H1 (cell line): Measurements from ENCODE around the gene NFAT5. TPM values are rescaled to one million over a fixed set of nuclear protein-coding genes. Genes with fewer than 3 reads are reported as not detected.

Experiments used
- CTCF ChIA-PET: fragments of 300-600 bp; sonication (Branson Sonifier 250); formaldehyde crosslinking; loops from one replicate; lab custom pipeline; 2021; ENCODE audit not compliant: partially characterized antibody; lab: Charles Lee
- POLR2A ChIA-PET: fragments of 300-600 bp; sonication (Branson Sonifier 250); formaldehyde crosslinking; loops from one replicate; lab custom pipeline; 2021; ENCODE audit warnings: inconsistent platforms; ENCODE audit not compliant: partially characterized antibody; lab: Charles Lee
- DNase-seq, 2 experiments: peaks; one replicate each; pipeline versions ENCODE4 v3.0.0 to v3.0.0-alpha.2; 2010 to 2022; ENCODE audit warnings: low spot score in 2 of 2, low read depth in 1 of 2, mixed read lengths in 1 of 2
- FAIRE-seq: peaks from 2 replicates; lab custom pipeline; 2011; peaks lifted over from hg19 to GRCh38; lab: Jason Lieb, UNC
- H2AFZ ChIP-seq: 2 replicates; pipeline ENCODE4 v1.8.1; 2012; ENCODE audit warnings: low read length, inconsistent platforms
- H2AK5ac ChIP-seq: 2 replicates; pipeline ENCODE4 v1.6.1; 2013; ENCODE audit warnings: low read depth, low read length
- H2BK120ac ChIP-seq: replicated peaks from 2 replicates; pipeline ENCODE3; 2013; ENCODE audit warnings: low read depth, low read length, inconsistent platforms
- H2BK12ac ChIP-seq: 2 replicates; pipeline ENCODE4 v1.6.1; 2013; ENCODE audit warnings: low read depth, low read length
- H2BK15ac ChIP-seq: 2 replicates; pipeline ENCODE4 v1.6.1; 2013; ENCODE audit warnings: low read length
- H2BK20ac ChIP-seq: 2 replicates; pipeline ENCODE4 v1.6.1; 2013; ENCODE audit warnings: low read length
- H2BK5ac ChIP-seq: 2 replicates; pipeline ENCODE4 v1.6.1; 2013; ENCODE audit warnings: low read depth, low read length
- H3K14ac ChIP-seq: 2 replicates; pipeline ENCODE4 v1.6.1; 2013; ENCODE audit warnings: inconsistent platforms; ENCODE audit not compliant: insufficient read length
- H3K18ac ChIP-seq: 2 replicates; pipeline ENCODE4 v1.6.1; 2013; ENCODE audit warnings: low read length; ENCODE audit errors: extremely low read depth
- H3K23ac ChIP-seq: 2 replicates; pipeline ENCODE4 v1.6.1; 2013; ENCODE audit warnings: inconsistent platforms; ENCODE audit not compliant: insufficient read length
- H3K23me2 ChIP-seq: 2 replicates; pipeline ENCODE4 v1.6.1; 2013; ENCODE audit warnings: low read depth, low read length
- H3K27ac ChIP-seq: 2 replicates; pipeline ENCODE4 v1.6.1; 2011; ENCODE audit warnings: low read depth, low read length, inconsistent platforms
- H3K27me3 ChIP-seq, 4 experiments: replicated peaks in 1 of 4; 1 replicate in 1 of 4; 2 replicates in 3 of 4; pipeline versions ENCODE4 v1.6.1 to v1.8.1; 2011 to 2013; ENCODE audit warnings: low read length in 3 of 4, mild to moderate bottlenecking in 3 of 4, inconsistent platforms in 2 of 4, mixed read lengths in 2 of 4, moderate library complexity in 1 of 4; ENCODE audit not compliant: control insufficient read depth in 3 of 4, insufficient read depth in 3 of 4; ENCODE audit errors: extremely low read depth in 1 of 4
- H3K36me3 ChIP-seq, 4 experiments: 2 replicates each; pipeline versions ENCODE4 v1.6.1 to v1.8.1; 2011 to 2013; ENCODE audit warnings: mild to moderate bottlenecking in 4 of 4, low read length in 3 of 4, moderate library complexity in 2 of 4, control low read depth in 1 of 4, inconsistent platforms in 1 of 4; ENCODE audit not compliant: insufficient read depth in 4 of 4, control insufficient read depth in 2 of 4
- H3K4ac ChIP-seq: replicated peaks from 2 replicates; pipeline ENCODE3; 2013; ENCODE audit warnings: low read length, low read depth, mixed read lengths, inconsistent platforms; ENCODE audit not compliant: insufficient read length
- H3K4me1 ChIP-seq, 4 experiments: replicated peaks in 1 of 4; 1 replicate in 1 of 4; 2 replicates in 3 of 4; pipeline versions ENCODE4 v1.6.1 to v1.8.1; 2011 to 2013; ENCODE audit warnings: low read length in 3 of 4, inconsistent platforms in 2 of 4, mixed read lengths in 1 of 4; ENCODE audit not compliant: insufficient read depth in 4 of 4, control insufficient read depth in 3 of 4
- H3K4me2 ChIP-seq, 2 experiments: 2 replicates each; pipeline versions ENCODE4 v1.6.1 to v1.8.1; 2011 to 2013; ENCODE audit warnings: low read depth in 2 of 2, low read length in 2 of 2, control low read depth in 1 of 2, inconsistent platforms in 1 of 2, mild to moderate bottlenecking in 1 of 2; ENCODE audit not compliant: insufficient read depth in 1 of 2
- H3K4me3 ChIP-seq, 4 experiments: fragments of 200-600, 300-600 bp in 1 of 4; sonication (generic), shearing (Covaris generic), sonication (Bioruptor Twin) in 1 of 4; 2 replicates each; pipeline versions ENCODE4 v1.5.1 to v1.8.1; 2011 to 2016; ENCODE audit warnings: low read length in 4 of 4, low read depth in 3 of 4, control low read depth in 2 of 4, inconsistent platforms in 2 of 4, mild to moderate bottlenecking in 2 of 4, mixed read lengths in 1 of 4, moderate library complexity in 1 of 4; ENCODE audit not compliant: insufficient read depth in 2 of 4; ENCODE audit errors: extremely low read depth in 1 of 4
- H3K56ac ChIP-seq: replicated peaks from 2 replicates; pipeline ENCODE3; 2013; ENCODE audit warnings: low read depth, mild to moderate bottlenecking, mixed read lengths, low read length, inconsistent platforms; ENCODE audit not compliant: insufficient read length
- H3K79me1 ChIP-seq: 2 replicates; pipeline ENCODE4 v1.6.1; 2013; ENCODE audit warnings: low read depth, low read length, control low read depth
- H3K79me2 ChIP-seq, 2 experiments: 2 replicates each; pipeline versions ENCODE4 v1.6.1 to v1.8.1; 2012 to 2013; ENCODE audit warnings: low read length in 2 of 2, mild to moderate bottlenecking in 2 of 2, inconsistent platforms in 1 of 2; ENCODE audit not compliant: insufficient read depth in 2 of 2, control insufficient read depth in 1 of 2
- H3K9ac ChIP-seq, 4 experiments: replicated peaks in 1 of 4; 1 replicate in 1 of 4; 2 replicates in 3 of 4; pipeline versions ENCODE4 v1.6.1 to v1.8.1; 2011 to 2013; ENCODE audit warnings: low read depth in 3 of 4, low read length in 3 of 4, control low read depth in 2 of 4, mild to moderate bottlenecking in 2 of 4, moderate library complexity in 2 of 4, inconsistent platforms in 1 of 4; ENCODE audit errors: extremely low read depth in 1 of 4
- H3K9me3 ChIP-seq, 2 experiments: 2 replicates each; pipeline versions ENCODE4 v1.6.1 to v1.8.1; 2012 to 2013; ENCODE audit warnings: mild to moderate bottlenecking in 2 of 2, moderate library complexity in 2 of 2, control low read depth in 1 of 2, inconsistent platforms in 1 of 2, low read depth in 1 of 2, low read length in 1 of 2, mixed read lengths in 1 of 2; ENCODE audit not compliant: insufficient read depth in 2 of 2
- H4K20me1 ChIP-seq, 2 experiments: replicated peaks in 1 of 2; 2 replicates each; pipeline versions ENCODE3 to v1.8.1; 2011 to 2013; ENCODE audit warnings: inconsistent platforms in 2 of 2, low read length in 2 of 2, mild to moderate bottlenecking in 1 of 2; ENCODE audit not compliant: insufficient read depth in 2 of 2, control insufficient read depth in 1 of 2
- H4K5ac ChIP-seq: 2 replicates; pipeline ENCODE4 v1.6.1; 2013; ENCODE audit warnings: low read length, low read depth, mixed read lengths, inconsistent platforms; ENCODE audit not compliant: insufficient read length
- H4K8ac ChIP-seq: 2 replicates; pipeline ENCODE4 v1.8.0; 2013; ENCODE audit warnings: mild to moderate bottlenecking, moderate library complexity, low read length, inconsistent platforms; ENCODE audit not compliant: insufficient read depth; ENCODE audit errors: extremely low read depth
- H4K91ac ChIP-seq: replicated peaks from 2 replicates; pipeline ENCODE3; 2013; ENCODE audit warnings: low read length, mixed read lengths, inconsistent platforms; ENCODE audit not compliant: insufficient read length
- ATF2 ChIP-seq: IDR thresholded peaks from 2 replicates; pipeline ENCODE4 v1.6.1; 2012; ENCODE audit warnings: low read length, inconsistent platforms
- BCL11A ChIP-seq, 2 experiments: IDR thresholded peaks; one replicate each; pipeline ENCODE4 v1.6.1; 2011; ENCODE audit warnings: low read depth in 2 of 2, low read length in 2 of 2, mild to moderate bottlenecking in 2 of 2
- KDM5A ChIP-seq: fragments of 200-600 bp; IDR thresholded peaks from 2 replicates; pipeline ENCODE4 v1.7.1; 2012; ENCODE audit warnings: mild to moderate bottlenecking, low read length, inconsistent platforms, mixed read lengths
- MAFK ChIP-seq: IDR thresholded peaks from 2 replicates; pipeline ENCODE4 v1.6.1; 2012; ENCODE audit warnings: low read depth, mild to moderate bottlenecking, improper control_type of control experiment, low read length
- PHF8 ChIP-seq: fragments of 200-600 bp; sonication (generic); conservative IDR thresholded peaks from 2 replicates; pipeline ENCODE4 v1.7.1; 2012; ENCODE audit warnings: low read depth, mild to moderate bottlenecking, inconsistent platforms, low read length, moderate library complexity
- POU5F1 ChIP-seq: IDR thresholded peaks from 2 replicates; pipeline ENCODE4 v1.6.1; 2011; ENCODE audit warnings: low read depth, mild to moderate bottlenecking, low read length, moderate library complexity
- WGBS, 2 experiments: shearing (Covaris generic) in 1 of 2; methylation state at CpG; one replicate each; pipeline versions ENCODE4 v1.1.6 to v1.1.7; 2013 to 2015; ENCODE audit warnings: low lambda C conversion rate in 2 of 2, mixed read lengths in 2 of 2, inconsistent platforms in 1 of 2, low coverage in 1 of 2, missing lambda C conversion rate in 1 of 2; ENCODE audit not compliant: insufficient replicate concordance in 2 of 2, insufficient coverage in 1 of 2, insufficient read length in 1 of 2; ENCODE audit errors: extremely low coverage in 1 of 2, missing lambda C conversion rate in 1 of 2; 5-methylcytosine and 5-hydroxymethylcytosine counted together
- polyA plus RNA-seq, 7 experiments: library from polyadenylated mRNA; depleted of rRNA in 3 of 7; stranded (reverse) in 5 of 7; unstranded in 2 of 7; fragments of >200 nt in 5 of 7; fragments of 200-250 nt in 2 of 7; gene quantifications; 1 replicate in 5 of 7; 2 replicates in 1 of 7; 4 replicates in 1 of 7; pipeline versions ENCODE4 v1.2.1 to v1.2.3, GENCODE V29; 2011 to 2013; ENCODE audit warnings: missing spikeins in 2 of 7, mixed read lengths in 2 of 7
- total RNA-seq: library from RNA; stranded (reverse); fragmentation: NEBNext Ultra II Directional; extraction: Animal tissue kit (Norgen Biotek cat#: 25700); gene quantifications from 2 replicates; pipeline ENCODE4 v1.2.1, GENCODE V29; 2021

Gene NFAT5
- total and polyA plus RNA-seq, 2 of the 8 experiments (the other 6 are each of a cell fraction or from before 2014, with no cell fraction given), result 8.9 to 29.0 TPM

- Histone ChIP-seq H4K5ac (no peak overlapping the region), H2BK20ac (no peak overlapping the region), H2AK5ac (no peak overlapping the region), H3K23ac (no peak overlapping the region), H3K79me1 (no peaks in the 10 kb centered on the region), H3K18ac (no peak overlapping the region), H3K79me2 (no peaks in the 10 kb centered on the region), H3K4me2 (no peak overlapping the region), H3K4me1 (no peaks in the 10 kb centered on the region), H2BK15ac (no peak overlapping the region), H3K9me3 (no peaks in the 10 kb centered on the region), H3K9ac (no peak overlapping the region), H3K14ac (no peak overlapping the region), H3K36me3 (peaks cover 15 to 25% (median 17%) of the 10 kb centered on the region in 4 experiments), H3K27me3 (no peaks in the 10 kb centered on the region), H3K23me2 (no peaks in the 10 kb centered on the region), H4K8ac (no peak overlapping the region), H3K4ac (no peak overlapping the region)
- FAIRE-seq, result no peak
- no peak for TF ChIP-seq KDM5A
- TF ChIP-seq MAFK, result no peak
- no peak for TF ChIP-seq PHF8
- TF ChIP-seq BCL11A (IDR thresholded peaks at IDR 0.05; ENCODE audit: low read depth in 2 of 2, low read length in 2 of 2), result no peak
- no peak for TF ChIP-seq ATF2
- no peak for TF ChIP-seq POU5F1
- TF ChIP-seq, all 59 proteins: peak for 0
- POLR2A ChIA-PET, result no interaction called here
- no peak overlapping the region for H3K27ac ChIP-seq
- H2AFZ ChIP-seq, result no peak overlapping the region
- 88% methylated on average over 2 of the region's 2 CpGs; no CpG with 5 or more reads in 1 of the 2 experiments for WGBS, 2 experiments
- no peak overlapping the region for H3K4me3 ChIP-seq
- no peaks in the 10 kb centered on the region for H4K20me1 ChIP-seq
- no peak for DNase-seq
- H2BK5ac ChIP-seq, result no peak overlapping the region
- no peak overlapping the region for H3K56ac ChIP-seq
- H4K91ac ChIP-seq, result no peak overlapping the region
- no peak overlapping the region for H2BK12ac ChIP-seq
- CTCF ChIA-PET, result interaction anchor here (1.3 kb wide), 1 partner anchor 289 kb away, joined by 3 read pairs; no protein-coding TSS in a partner anchor
- no peak overlapping the region for H2BK120ac ChIP-seq
Measured at GRCh38 chr16:69688589-69688988, 122.8 kb downstream of the NFAT5 start.
